ENCODE results near the gene MXI1. TPM values are rescaled to one million over a fixed set of nuclear protein-coding genes. Genes with fewer than 3 reads are reported as not detected.
A peak's percentile ranks its signal among the peaks of the same experiment; 100 is the strongest.
"Not testable (repeated sequence)": the region's sequence is repeated elsewhere in the genome, so short reads cannot be mapped to it uniquely, and the experiment has no call there.

MXI1 gene
- total RNA-seq, 2 donors from 2014 or later = 31.3 to 55.4 TPM

- DNase-seq = no peak
- no peak overlapping the region for H3K4me3 Mint-ChIP-seq
- no peak overlapping the region for H3K27ac ChIP-seq (ENCODE audit: low read depth, low read length)
- no peak overlapping the region for H3K27ac Mint-ChIP-seq
- H3K4me1 Mint-ChIP-seq = peaks cover 28% of the 10 kb centered on the region
- H3K4me1 ChIP-seq (ENCODE audit: control insufficient read depth, insufficient read depth, low read length) = peaks cover 22% of the 10 kb centered on the region
- no peak for TF ChIP-seq CTCF (conservative IDR thresholded peaks at IDR 0.05)
- no peaks in the 10 kb centered on the region for H3K27me3 Mint-ChIP-seq (ENCODE audit: insufficient read depth)
- no peaks in the 10 kb centered on the region for H3K27me3 ChIP-seq (ENCODE audit: control insufficient read depth, insufficient read depth, low read length, poor library complexity, severe bottlenecking)
- H3K36me3 Mint-ChIP-seq (ENCODE audit: low read depth) = peaks cover 28% of the 10 kb centered on the region
- 93 to 100% methylated on average over 1 of the region's 1 CpG for WGBS, 2 experiments (ENCODE audit: insufficient coverage in 1 of 2, insufficient read length in 1 of 2)
- peak overlapping the region; percentile 43 for H3K4me3 ChIP-seq (ENCODE audit: low read length)
- H3K9me3 Mint-ChIP-seq = no peaks in the 10 kb centered on the region
- H3K9ac ChIP-seq (ENCODE audit: extremely low read depth, low read length, poor library complexity, severe bottlenecking) = no peak overlapping the region
- peaks cover 28% of the 10 kb centered on the region for H3K36me3 ChIP-seq (ENCODE audit: control insufficient read depth, insufficient read depth, low read length)
- no peaks in the 10 kb centered on the region for H3K9me3 ChIP-seq (ENCODE audit: control insufficient read depth, low read length)
Measured at GRCh38 chr10:110242511-110242910, 35.1 kb downstream of the MXI1 start.

- Histone ChIP-seq H3K4me3 (ENCODE audit: low read length) (no peak overlapping the region), H3K9me3 (ENCODE audit: control insufficient read depth, low read length) (no peaks in the 10 kb centered on the region), H3K9ac (ENCODE audit: extremely low read depth, low read length, poor library complexity, severe bottlenecking) (no peak overlapping the region), H3K36me3 (ENCODE audit: control insufficient read depth, insufficient read depth, low read length) (peaks cover 28% of the 10 kb centered on the region), H3K27ac (ENCODE audit: low read depth, low read length) (no peak overlapping the region), H3K4me1 (ENCODE audit: control insufficient read depth, insufficient read depth, low read length) (peaks cover 25% of the 10 kb centered on the region), H3K27me3 (ENCODE audit: control insufficient read depth, insufficient read depth, low read length, poor library complexity, severe bottlenecking) (no peaks in the 10 kb centered on the region)
- H3K36me3 Mint-ChIP-seq (ENCODE audit: low read depth) = peaks cover 27% of the 10 kb centered on the region
- no peak for DNase-seq
- H3K4me3 Mint-ChIP-seq = no peak overlapping the region
- no peaks in the 10 kb centered on the region for H3K9me3 Mint-ChIP-seq
- no peak for TF ChIP-seq CTCF (conservative IDR thresholded peaks at IDR 0.05)
- 93% methylated on average over 3 of the region's 3 CpGs; no CpG with 5 or more reads in 1 of the 2 experiments for WGBS, 2 experiments (ENCODE audit: insufficient coverage in 1 of 2, insufficient read length in 1 of 2)
- no peak overlapping the region for H3K27ac Mint-ChIP-seq
- H3K4me1 Mint-ChIP-seq = peaks cover 28% of the 10 kb centered on the region
- H3K27me3 Mint-ChIP-seq (ENCODE audit: insufficient read depth) = no peaks in the 10 kb centered on the region
Measured at GRCh38 chr10:110244550-110244949, 37.1 kb downstream of the MXI1 start.

GRCh38 chr10:110247833-110248232 lies 40.4 kb downstream of the MXI1 start:
- H3K27me3 ChIP-seq (ENCODE audit: control insufficient read depth, insufficient read depth, low read length, poor library complexity, severe bottlenecking); H3K27ac ChIP-seq (ENCODE audit: low read depth, low read length); H3K4me1 Mint-ChIP-seq; H3K9me3 ChIP-seq (ENCODE audit: control insufficient read depth, low read length); DNase-seq; H3K4me3 ChIP-seq (ENCODE audit: low read length); H3K9ac ChIP-seq (ENCODE audit: extremely low read depth, low read length, poor library complexity, severe bottlenecking); H3K4me3 Mint-ChIP-seq; H3K27ac Mint-ChIP-seq; H3K9me3 Mint-ChIP-seq; H3K27me3 Mint-ChIP-seq (ENCODE audit: insufficient read depth); H3K4me1 ChIP-seq (ENCODE audit: control insufficient read depth, insufficient read depth, low read length): not testable (repeated sequence)
- H3K36me3 Mint-ChIP-seq (ENCODE audit: low read depth) = peaks cover 32% of the 10 kb centered on the region
- WGBS, 2 experiments (ENCODE audit: insufficient coverage in 1 of 2, insufficient read length in 1 of 2) = 80 to 100% methylated on average over 2 to 4 of the region's 5 CpGs
- peaks cover 28% of the 10 kb centered on the region for H3K36me3 ChIP-seq (ENCODE audit: control insufficient read depth, insufficient read depth, low read length)

GRCh38 chr10:110249489-110249888 lies 42.1 kb downstream of the MXI1 start:
- H3K4me1 ChIP-seq (ENCODE audit: control insufficient read depth, insufficient read depth, low read length); H3K9ac ChIP-seq (ENCODE audit: extremely low read depth, low read length, poor library complexity, severe bottlenecking); DNase-seq; H3K4me1 Mint-ChIP-seq; H3K9me3 Mint-ChIP-seq; H3K27me3 ChIP-seq (ENCODE audit: control insufficient read depth, insufficient read depth, low read length, poor library complexity, severe bottlenecking); H3K27ac ChIP-seq (ENCODE audit: low read depth, low read length); H3K4me3 Mint-ChIP-seq; H3K9me3 ChIP-seq (ENCODE audit: control insufficient read depth, low read length); H3K27ac Mint-ChIP-seq; H3K27me3 Mint-ChIP-seq (ENCODE audit: insufficient read depth); H3K4me3 ChIP-seq (ENCODE audit: low read length): not testable (repeated sequence)
- 100% methylated on average over 1 of the region's 1 CpG; no CpG with 5 or more reads in 1 of the 2 experiments for WGBS, 2 experiments (ENCODE audit: insufficient coverage in 1 of 2, insufficient read length in 1 of 2)
- H3K36me3 Mint-ChIP-seq (ENCODE audit: low read depth) = peaks cover 33% of the 10 kb centered on the region
- peaks cover 28% of the 10 kb centered on the region for H3K36me3 ChIP-seq (ENCODE audit: control insufficient read depth, insufficient read depth, low read length)

GRCh38 chr10:110251392-110251791 lies 44.0 kb downstream of the MXI1 start:
- H3K4me3 ChIP-seq (ENCODE audit: low read length); DNase-seq; H3K4me1 ChIP-seq (ENCODE audit: control insufficient read depth, insufficient read depth, low read length); H3K27me3 ChIP-seq (ENCODE audit: control insufficient read depth, insufficient read depth, low read length, poor library complexity, severe bottlenecking); H3K4me3 Mint-ChIP-seq; H3K9me3 Mint-ChIP-seq; H3K27me3 Mint-ChIP-seq (ENCODE audit: insufficient read depth); H3K27ac Mint-ChIP-seq; H3K9ac ChIP-seq (ENCODE audit: extremely low read depth, low read length, poor library complexity, severe bottlenecking); H3K27ac ChIP-seq (ENCODE audit: low read depth, low read length); H3K4me1 Mint-ChIP-seq: not testable (repeated sequence)
- H3K36me3 Mint-ChIP-seq (ENCODE audit: low read depth) = peaks cover 39% of the 10 kb centered on the region
- 96 to 100% methylated on average over 1 of the region's 1 CpG for WGBS, 2 experiments (ENCODE audit: insufficient coverage in 1 of 2, insufficient read length in 1 of 2)
- Histone ChIP-seq H3K36me3 (ENCODE audit: control insufficient read depth, insufficient read depth, low read length) (peaks cover 18% of the 10 kb centered on the region), H3K9me3 (ENCODE audit: control insufficient read depth, low read length) (peaks cover 13% of the 10 kb centered on the region)
